T-helper 2 cell (primary cell): ENCODE results near the gene CLEC19A.

Source experiments
- DNase-seq, 5 experiments: peaks; one replicate each; pipeline versions ENCODE4 v3.0.0 to v3.0.0-alpha.2; 2012 to 2022

The CLEC19A gene

DNA sequence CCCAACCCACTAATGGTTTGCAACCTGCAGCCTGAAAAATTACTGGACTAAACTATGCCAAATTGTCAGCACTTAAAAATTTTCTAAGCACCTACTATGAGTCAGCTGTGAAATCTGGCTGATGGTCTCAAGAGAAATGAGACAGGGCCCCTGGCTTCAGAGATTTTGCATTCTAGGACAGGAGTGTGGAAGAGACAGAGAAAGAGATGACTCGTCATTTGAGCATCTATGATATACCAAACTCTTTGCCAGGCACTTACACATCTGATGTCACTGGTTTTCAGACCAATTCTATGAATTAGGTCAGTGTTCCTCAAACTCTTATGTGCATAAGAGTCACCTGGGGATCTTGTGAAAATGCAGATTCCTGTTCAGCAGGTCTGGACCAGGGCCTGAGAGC, 44.4 kb downstream of the CLEC19A start:
- no peak for DNase-seq

GRCh38 chr16:19330841-19331397, 45.4 kb downstream of the CLEC19A start:
- no peak for DNase-seq

- DNase-seq: no peak
These were observed 46.3 kb downstream of the CLEC19A start for GRCh38 chr16:19331794-19332193.

DNA sequence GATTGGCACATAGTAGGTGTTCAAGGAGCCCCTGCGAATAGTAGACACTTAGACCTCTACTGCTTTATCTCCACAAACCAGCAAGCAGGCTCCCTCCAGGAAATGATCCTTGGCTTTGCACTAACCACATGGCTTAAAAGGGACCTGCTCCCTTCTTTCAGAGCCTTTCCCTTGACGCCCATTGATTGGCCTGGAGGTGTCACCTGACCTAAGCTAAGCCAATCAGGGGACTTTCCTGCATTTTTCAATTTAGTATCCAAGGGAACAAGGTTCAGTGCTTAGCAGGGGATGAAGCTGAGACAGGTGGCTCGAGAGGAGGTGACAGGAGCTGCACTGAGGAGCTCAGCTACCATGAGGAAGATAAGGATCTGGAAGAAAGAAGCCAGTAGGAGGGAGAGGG, 52.8 kb downstream of the CLEC19A start:
- no peak for DNase-seq

- DNase-seq: no peak
These were observed 58.8 kb downstream of the CLEC19A start for GRCh38 chr16:19344224-19344801.

DNA sequence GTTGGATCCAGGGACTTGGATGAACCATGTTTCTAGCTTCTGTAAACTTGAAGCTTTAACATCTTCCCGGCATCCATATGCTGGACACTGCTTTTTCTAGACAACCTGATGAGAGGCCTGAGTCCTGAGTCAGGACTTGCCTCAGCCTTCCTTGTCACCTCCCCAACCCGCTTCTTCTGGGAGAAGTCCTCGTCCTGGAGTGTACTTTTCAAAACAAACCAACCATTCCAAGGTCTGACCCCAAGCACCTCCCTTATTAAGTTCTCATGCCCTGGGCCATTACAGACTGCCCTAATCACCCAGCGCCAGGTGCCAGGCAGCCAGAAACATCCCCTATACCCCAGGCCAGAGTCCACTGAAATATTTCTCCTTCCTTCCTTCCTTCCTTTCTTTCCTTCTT, 59.4 kb downstream of the CLEC19A start:
- DNase-seq: no peak

- no peak for DNase-seq
These were observed 60.9 kb downstream of the CLEC19A start for GRCh38 chr16:19346335-19346922.

GRCh38 chr16:19348125-19348524, 62.6 kb downstream of the CLEC19A start:
- DNase-seq: no peak

DNA sequence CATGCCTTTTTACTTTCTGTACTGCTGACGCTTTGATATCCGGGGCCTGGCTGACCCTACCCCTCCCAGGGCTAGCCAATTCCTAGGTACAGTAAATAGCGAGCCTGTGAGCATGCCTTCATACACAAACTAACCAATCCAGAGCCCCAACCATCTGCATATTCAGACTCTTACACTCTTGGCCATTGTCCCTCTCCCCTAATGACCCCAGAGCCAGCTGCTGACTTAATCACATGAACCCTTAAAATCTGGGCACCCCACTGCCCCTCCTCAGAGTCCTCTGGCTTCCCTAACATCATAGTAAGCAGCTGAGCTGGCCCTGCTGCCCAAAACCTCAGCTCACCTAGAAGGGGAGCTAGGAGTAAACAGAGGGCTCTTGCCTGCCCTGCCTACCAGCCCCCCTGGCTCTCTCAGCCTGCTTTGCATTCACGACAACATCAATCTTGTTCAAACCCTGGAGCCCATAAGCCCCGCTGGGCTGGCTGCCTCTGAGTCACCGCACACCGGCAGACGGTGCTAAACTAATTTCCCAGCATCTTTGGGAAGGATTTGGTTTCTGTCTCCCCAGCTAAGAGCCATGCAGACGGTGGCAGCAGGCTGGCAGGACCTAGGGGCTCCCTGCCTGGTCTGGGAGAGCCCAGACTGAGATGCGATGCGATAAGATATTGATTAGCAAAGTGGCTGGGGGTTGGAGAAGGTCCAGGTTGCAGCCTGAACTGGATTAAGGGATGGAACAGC, 63.2 kb downstream of the CLEC19A start:
- DNase-seq: no peak

DNA sequence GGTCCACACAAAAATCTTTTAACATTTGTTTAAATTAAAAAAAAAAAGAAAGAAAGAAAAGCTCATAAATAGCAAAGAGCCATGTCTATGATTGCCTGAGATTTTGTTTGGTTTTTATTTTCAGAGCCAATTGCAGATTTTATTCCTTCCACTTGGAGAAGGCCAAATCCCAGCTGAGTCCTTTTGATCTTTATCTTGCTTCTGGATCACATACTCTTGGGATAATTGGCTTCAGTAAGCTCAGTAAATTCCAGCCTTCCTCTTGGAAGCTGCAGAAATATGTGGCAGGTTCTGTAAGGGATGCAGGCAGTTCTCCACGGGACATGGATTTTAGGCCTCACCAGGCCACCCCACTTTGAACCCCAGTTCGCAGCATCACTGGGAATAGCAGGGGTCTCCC, 68.8 kb downstream of the CLEC19A start:
- DNase-seq: no peak

- DNase-seq: no peak
These were observed 70.8 kb downstream of the CLEC19A start for GRCh38 chr16:19356024-19356952.

GRCh38 chr16:19359556-19359955, 74.0 kb downstream of the CLEC19A start:
- no peak for DNase-seq
